Endothelial cell of umbilical vein (primary cell): Measurements from ENCODE around the gene NABP1. TPM values are rescaled to one million over a fixed set of nuclear protein-coding genes. Genes with fewer than 3 reads are reported as not detected.

Experiments used
- BruUV-seq: library from RNA; stranded (reverse); fragments of 400-500 nt; replicated peaks from 2 replicates; lab custom pipeline; 2021; lab: Mats Ljungman, UMichigan
- CTCF ChIA-PET: fragments of 300-600, 350-600 bp; sonication (Branson Sonifier 250); formaldehyde crosslinking; loops from one replicate; lab custom pipeline; 2021; ENCODE audit warnings: antibody characterized with exemption, inconsistent platforms; lab: Charles Lee
- POLR2A ChIA-PET: fragments of 300-600, 350-600 bp; sonication (Branson Sonifier 250); formaldehyde crosslinking; loops from one replicate; lab custom pipeline; 2021; ENCODE audit warnings: antibody characterized with exemption, inconsistent platforms; lab: Charles Lee
- DNase-seq: peaks from one replicate; pipeline ENCODE4 v3.0.0-alpha.2; 2011; ENCODE audit warnings: low read depth, low spot score
- FAIRE-seq: peaks from 2 replicates; lab custom pipeline; 2011; peaks lifted over from hg19 to GRCh38; lab: Jason Lieb, UNC
- H2AFZ ChIP-seq: 2 replicates; pipeline ENCODE4 v1.6.0; 2012; ENCODE audit warnings: low read depth, low read length, control low read depth, inconsistent platforms
- H3K27ac ChIP-seq: 2 replicates; pipeline ENCODE4 v1.5.1; 2011; ENCODE audit warnings: low read depth, mild to moderate bottlenecking, control low read depth, low read length, moderate library complexity; ENCODE audit not compliant: insufficient read depth
- H3K27me3 ChIP-seq, 2 experiments: 2 replicates each; pipeline versions ENCODE4 v1.6.0 to v1.6.1; 2011; ENCODE audit warnings: low read length in 2 of 2, mixed read lengths in 1 of 2; ENCODE audit not compliant: control insufficient read depth in 2 of 2, insufficient read depth in 2 of 2
- H3K36me3 ChIP-seq, 2 experiments: 2 replicates in 1 of 2; 3 replicates in 1 of 2; pipeline ENCODE4 v1.5.1; 2011; ENCODE audit warnings: low read length in 2 of 2, mild to moderate bottlenecking in 1 of 2, moderate library complexity in 1 of 2; ENCODE audit not compliant: control insufficient read depth in 2 of 2, insufficient read depth in 2 of 2; ENCODE audit errors: extremely low read depth in 1 of 2
- H3K4me1 ChIP-seq: 3 replicates; pipeline ENCODE4 v1.5.1; 2011; ENCODE audit warnings: mild to moderate bottlenecking, low read length; ENCODE audit not compliant: control insufficient read depth, insufficient read depth; ENCODE audit errors: extremely low read depth
- H3K4me2 ChIP-seq: 2 replicates; pipeline ENCODE4 v1.6.1; 2011; ENCODE audit warnings: low read length, control low read depth, mixed read lengths; ENCODE audit not compliant: insufficient read depth
- H3K4me3 ChIP-seq, 3 experiments: fragments of 200-600 bp in 1 of 3; sonication (generic), shearing (Covaris generic) in 1 of 3; replicated peaks in 1 of 3; 2 replicates each; pipeline ENCODE4 v1.5.1; 2011 to 2016; ENCODE audit warnings: control low read depth in 3 of 3, low read length in 3 of 3, mild to moderate bottlenecking in 2 of 3, inconsistent platforms in 1 of 3, low read depth in 1 of 3, moderate library complexity in 1 of 3; ENCODE audit not compliant: insufficient read depth in 1 of 3
- H3K79me2 ChIP-seq: 2 replicates; pipeline ENCODE4 v1.6.0; 2012; ENCODE audit warnings: low read length, inconsistent platforms; ENCODE audit not compliant: control insufficient read depth, insufficient read depth
- H3K9ac ChIP-seq: replicated peaks from 2 replicates; pipeline ENCODE3; 2011; ENCODE audit warnings: low read length, control low read depth; ENCODE audit not compliant: insufficient read depth; ENCODE audit errors: extremely low read depth
- H3K9me1 ChIP-seq: replicated peaks from 3 replicates; pipeline ENCODE4 v1.6.0; 2011; ENCODE audit warnings: mild to moderate bottlenecking, low read length; ENCODE audit not compliant: control insufficient read depth, insufficient read depth; ENCODE audit errors: extremely low read depth
- H3K9me3 ChIP-seq: replicated peaks from 2 replicates; pipeline ENCODE4 v1.5.1; 2012; ENCODE audit warnings: low read length, inconsistent platforms; ENCODE audit not compliant: control insufficient read depth, insufficient read depth
- H4K20me1 ChIP-seq: replicated peaks from 2 replicates; pipeline ENCODE3; 2011; ENCODE audit warnings: mild to moderate bottlenecking, low read length; ENCODE audit not compliant: control insufficient read depth, insufficient read depth; ENCODE audit errors: extremely low read depth
- EZH2 ChIP-seq: IDR thresholded peaks from 2 replicates; pipeline ENCODE4 v1.6.1; 2012; ENCODE audit warnings: borderline replicate concordance, low read depth, mild to moderate bottlenecking, moderate library complexity, low read length, inconsistent platforms; ENCODE audit not compliant: severe bottlenecking
- GATA2 ChIP-seq: IDR thresholded peaks from 2 replicates; pipeline ENCODE4 v1.7.0; 2011; ENCODE audit warnings: low read depth, mild to moderate bottlenecking, moderate library complexity, mixed read lengths, low read length; ENCODE audit not compliant: insufficient read length, insufficient read depth
- JUN ChIP-seq: IDR thresholded peaks from 2 replicates; pipeline ENCODE4 v1.6.1; 2011; ENCODE audit warnings: borderline replicate concordance, low read depth; ENCODE audit not compliant: insufficient read length, insufficient read depth
- MYC ChIP-seq: IDR thresholded peaks from one replicate; pipeline ENCODE4 v1.6.1; 2011; ENCODE audit warnings: mild to moderate bottlenecking, low read depth, low read length
- POLR2A ChIP-seq: IDR thresholded peaks from 2 replicates; pipeline ENCODE4 v1.6.1; 2012; ENCODE audit warnings: low read depth, mild to moderate bottlenecking, control low read depth, low read length
- POLR2AphosphoS5 ChIP-seq: IDR thresholded peaks from 2 replicates; pipeline ENCODE4 v1.6.1; 2012; ENCODE audit warnings: low read depth, mild to moderate bottlenecking, control low read depth, low read length, moderate library complexity; ENCODE audit not compliant: insufficient read depth
- dilution Hi-C: fragments of 300-500 bp; cut with MboI; formaldehyde crosslinking; loops from one replicate; pipeline ENCODE4 v1.15.0; 2019; ENCODE audit warnings: low sequenced_read_pairs; ENCODE audit not compliant: extremely low pct_ligation_motif_present
- intact Hi-C: fragments of 100-400 bp; cut with micrococcal nuclease; formaldehyde crosslinking; loops from one replicate; pipeline ENCODE4 v1.10.0; 2022
- polyA plus RNA-seq, 4 experiments: library from polyadenylated mRNA; depleted of rRNA in 3 of 4; stranded (reverse) in 3 of 4; unstranded in 1 of 4; fragments of >200 nt; gene quantifications; 2 replicates each; pipeline versions ENCODE4 v1.2.1 to v1.2.3, GENCODE V29; 2011 to 2012; ENCODE audit warnings: missing spikeins in 1 of 4
- total RNA-seq: library from RNA; stranded (reverse); gene quantifications from 2 replicates; pipeline ENCODE4 v1.2.3, GENCODE V29; 2021
- TF ChIP-seq, protein P1 (sequence below), 2 donors: IDR thresholded peaks; 1 replicate in 1 of 2; 2 replicates in 1 of 2; pipeline ENCODE4 v1.5.1; 2011; ENCODE audit warnings: low read length in 2 of 2, mild to moderate bottlenecking in 2 of 2, moderate library complexity in 2 of 2, control low read depth in 1 of 2, inconsistent platforms in 1 of 2, low read depth in 1 of 2; ENCODE audit not compliant: insufficient read depth in 1 of 2; ENCODE audit errors: extremely low read depth in 1 of 2

Gene NABP1
- total and polyA plus RNA-seq, 2 donors (not counting 3 experiments of a cell fraction or from before 2014, with no cell fraction given), result 14.7 to 47.6 TPM

DNA sequence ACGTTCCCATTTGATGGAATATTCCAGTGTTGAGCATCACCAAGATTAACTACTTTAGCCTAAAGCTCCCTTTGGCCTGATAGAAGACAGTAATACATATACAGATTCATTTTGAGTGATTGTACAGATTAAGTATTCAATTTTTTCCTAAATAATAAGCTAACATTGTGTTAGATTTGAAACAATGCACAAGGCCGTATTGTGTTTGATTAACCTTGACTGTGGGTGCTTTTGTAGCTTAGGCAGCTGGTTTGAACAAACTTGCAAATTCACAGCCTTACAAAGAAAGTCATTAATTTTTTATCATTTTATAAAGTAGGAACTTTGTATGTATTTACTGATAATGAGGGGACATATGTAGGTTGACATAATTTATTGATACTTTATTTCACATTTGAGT lies 29.6 kb downstream of the NABP1 start:
- BruUV-seq, result no TSS peak
- Histone ChIP-seq H2AFZ (no peak overlapping the region), H3K9me3 (no peaks in the 10 kb centered on the region), H3K9me1 (no peaks in the 10 kb centered on the region), H3K4me2 (no peak overlapping the region), H3K36me3 (no peaks in the 10 kb centered on the region), H3K27ac (no peak overlapping the region), H3K9ac (no peak overlapping the region), H3K4me1 (no peaks in the 10 kb centered on the region), H3K4me3 (no peak overlapping the region), H3K27me3 (no peaks in the 10 kb centered on the region), H3K79me2 (no peaks in the 10 kb centered on the region), H4K20me1 (no peaks in the 10 kb centered on the region)
- ChIA-PET POLR2A (interaction anchor here (0.5 to 1.5 kb wide), 2 partner anchors 30 to 130 kb away, joined by 3 to 18 read pairs; partner anchors contain the start of gene NABP1), CTCF (interaction anchor here (0.9 to 1.8 kb wide), 4 partner anchors 10 to 168 kb away, joined by 3 to 10 read pairs (median 5); no protein-coding TSS in a partner anchor)
- dilution Hi-C loops (loop anchor here (25.0 kb wide), 1 partner anchor 145 kb away; no protein-coding TSS in a partner anchor), intact Hi-C loops (no loop called here)
- TF ChIP-seq GATA2 (no peak), JUN (no peak), EZH2 (no peak), POLR2AphosphoS5 (no peak), MYC (no peak), POLR2A (no peak)
- TF ChIP-seq, protein P1, sequence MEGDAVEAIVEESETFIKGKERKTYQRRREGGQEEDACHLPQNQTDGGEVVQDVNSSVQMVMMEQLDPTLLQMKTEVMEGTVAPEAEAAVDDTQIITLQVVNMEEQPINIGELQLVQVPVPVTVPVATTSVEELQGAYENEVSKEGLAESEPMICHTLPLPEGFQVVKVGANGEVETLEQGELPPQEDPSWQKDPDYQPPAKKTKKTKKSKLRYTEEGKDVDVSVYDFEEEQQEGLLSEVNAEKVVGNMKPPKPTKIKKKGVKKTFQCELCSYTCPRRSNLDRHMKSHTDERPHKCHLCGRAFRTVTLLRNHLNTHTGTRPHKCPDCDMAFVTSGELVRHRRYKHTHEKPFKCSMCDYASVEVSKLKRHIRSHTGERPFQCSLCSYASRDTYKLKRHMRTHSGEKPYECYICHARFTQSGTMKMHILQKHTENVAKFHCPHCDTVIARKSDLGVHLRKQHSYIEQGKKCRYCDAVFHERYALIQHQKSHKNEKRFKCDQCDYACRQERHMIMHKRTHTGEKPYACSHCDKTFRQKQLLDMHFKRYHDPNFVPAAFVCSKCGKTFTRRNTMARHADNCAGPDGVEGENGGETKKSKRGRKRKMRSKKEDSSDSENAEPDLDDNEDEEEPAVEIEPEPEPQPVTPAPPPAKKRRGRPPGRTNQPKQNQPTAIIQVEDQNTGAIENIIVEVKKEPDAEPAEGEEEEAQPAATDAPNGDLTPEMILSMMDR (IDR thresholded peaks at IDR 0.05; ENCODE audit: extremely low read depth in 1 of 2, insufficient read depth in 1 of 2, low read depth in 1 of 2, low read length in 2 of 2), result no peak
- FAIRE-seq, result no peak
- DNase-seq, result no peak
